GM21528 (cell line): ENCODE results near the gene DNAJB1.
A peak's percentile ranks its signal among the peaks of the same experiment; 100 is the strongest.

Experiments
- ATAC-seq: cut with Tn5 transposase; IDR thresholded peaks from one replicate; pipeline ENCODE4 v1.9.1; 2021; ENCODE audit warnings: mild to moderate bottlenecking, moderate library complexity; ENCODE audit not compliant: unreplicated experiment, low FRiP score

DNAJB1 gene

DNA sequence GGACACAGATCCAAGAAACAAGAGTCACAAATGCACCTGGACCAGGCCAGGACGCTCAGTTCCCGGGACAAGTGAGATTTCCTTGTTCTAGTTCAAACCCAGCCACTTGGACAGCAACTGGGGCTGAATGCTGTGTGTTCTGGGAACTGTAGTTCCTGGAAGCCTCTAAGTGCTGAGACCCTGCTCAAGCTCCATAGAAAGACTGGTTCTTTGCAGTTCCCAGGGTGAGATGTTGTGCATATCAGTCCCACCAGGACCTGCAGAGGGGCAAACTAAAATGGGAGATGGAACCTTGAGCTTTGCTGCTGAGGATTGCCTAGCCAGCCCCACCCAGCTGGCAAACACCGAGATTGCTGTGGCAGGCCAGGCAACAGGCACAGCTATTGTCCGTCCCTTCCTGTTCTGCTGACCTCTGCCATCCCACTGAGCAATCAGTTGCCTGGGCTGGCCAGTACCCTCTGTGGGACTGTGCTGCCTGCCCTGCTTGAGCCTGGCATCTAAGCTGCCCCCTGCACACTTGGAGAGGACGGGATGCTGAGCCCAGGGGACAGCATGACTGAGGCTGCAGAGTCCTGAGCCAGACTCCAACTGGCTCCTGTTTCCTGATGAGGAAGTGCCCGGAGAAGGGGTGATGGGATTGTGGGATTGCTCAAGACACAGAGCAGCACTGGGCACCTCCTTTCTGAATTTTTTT, 20.8 kb downstream of the DNAJB1 start:
- no peak for ATAC-seq

DNA sequence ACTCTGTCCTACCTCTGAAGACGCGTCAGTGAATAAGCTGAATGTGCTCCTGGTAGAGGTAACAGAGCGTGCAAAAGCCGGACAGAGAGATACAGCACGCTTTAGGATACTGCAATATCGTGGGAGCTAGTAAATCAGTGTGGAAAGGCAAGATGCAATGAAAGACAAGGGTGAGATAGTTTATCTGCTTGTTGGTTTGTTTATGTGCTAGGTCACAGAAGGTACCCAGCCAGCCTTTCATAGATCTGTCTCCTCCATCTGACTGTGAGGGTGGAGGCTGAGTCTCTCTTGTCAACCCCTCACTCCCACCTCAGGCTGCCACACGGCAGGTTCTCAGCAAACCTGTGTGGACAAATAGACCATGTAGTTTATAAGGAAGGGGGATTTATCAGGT, 21.4 kb downstream of the DNAJB1 start:
- ATAC-seq = no peak

DNA sequence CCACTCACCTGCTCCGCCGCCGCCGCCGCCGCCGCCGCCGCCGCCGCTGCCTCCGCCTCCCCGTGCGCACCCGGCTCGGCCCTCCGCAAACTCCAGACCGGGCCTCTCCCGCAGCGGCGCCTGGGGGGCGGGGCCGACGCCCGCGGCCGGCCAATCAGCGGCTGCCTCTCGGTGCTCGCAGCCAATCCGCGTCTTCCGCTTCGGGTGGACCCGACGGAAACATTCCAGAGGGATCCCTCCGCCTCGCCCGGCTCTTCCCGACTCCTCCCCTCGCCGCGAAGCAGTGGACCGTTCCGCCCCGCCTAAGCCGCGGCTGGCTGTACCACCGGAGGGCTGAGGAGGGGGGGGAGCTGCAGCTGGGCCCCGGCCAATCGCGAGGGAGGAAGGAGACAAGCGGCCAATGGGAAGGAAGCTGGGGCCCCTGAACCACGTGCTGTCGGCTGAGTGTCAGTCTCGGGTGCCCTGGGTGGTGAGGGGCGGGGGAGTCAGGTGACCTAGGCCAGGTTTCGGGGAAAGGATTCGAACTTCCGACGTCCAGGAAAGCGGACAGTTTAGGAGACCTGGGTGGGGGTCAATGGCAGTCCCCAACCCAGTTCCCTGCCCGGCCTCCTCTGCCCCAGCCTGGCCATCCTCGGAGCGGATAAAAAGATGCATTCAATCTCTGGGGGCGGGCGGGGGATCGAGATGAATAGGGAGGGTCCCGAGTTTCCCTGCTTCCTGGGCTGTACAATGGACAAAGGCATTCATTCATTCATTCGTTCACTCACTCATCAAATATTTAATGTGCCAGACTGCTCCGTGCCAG, 22.0 kb downstream of the DNAJB1 start, which contains the start of gene GIPC1:
Gene GIPC1 (minus strand): TSS at position 99 of the 805 bp plus-strand sequence. CDS start 13,151 bp downstream, outside the sequence.
- peak; percentile 66 for ATAC-seq

DNA sequence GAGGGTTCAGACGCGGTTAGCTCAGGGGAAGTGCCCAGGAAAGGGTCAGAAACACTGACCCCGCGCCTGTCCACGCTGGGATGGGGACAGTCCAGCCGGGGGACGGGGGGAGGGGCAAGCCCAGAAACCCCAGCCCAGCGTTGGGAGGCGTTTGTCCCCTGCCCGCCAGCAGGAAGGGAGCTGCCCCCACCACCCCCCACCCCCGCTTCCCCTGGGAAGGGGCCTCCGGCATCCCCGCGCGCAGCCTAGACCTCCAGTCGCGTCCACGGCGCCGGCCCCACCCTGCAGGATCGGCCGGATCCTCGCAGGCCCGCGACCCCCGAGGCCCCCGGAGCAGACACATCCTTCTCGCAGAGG, 22.5 kb downstream of the DNAJB1 start:
- peak; percentile 18 for ATAC-seq

DNA sequence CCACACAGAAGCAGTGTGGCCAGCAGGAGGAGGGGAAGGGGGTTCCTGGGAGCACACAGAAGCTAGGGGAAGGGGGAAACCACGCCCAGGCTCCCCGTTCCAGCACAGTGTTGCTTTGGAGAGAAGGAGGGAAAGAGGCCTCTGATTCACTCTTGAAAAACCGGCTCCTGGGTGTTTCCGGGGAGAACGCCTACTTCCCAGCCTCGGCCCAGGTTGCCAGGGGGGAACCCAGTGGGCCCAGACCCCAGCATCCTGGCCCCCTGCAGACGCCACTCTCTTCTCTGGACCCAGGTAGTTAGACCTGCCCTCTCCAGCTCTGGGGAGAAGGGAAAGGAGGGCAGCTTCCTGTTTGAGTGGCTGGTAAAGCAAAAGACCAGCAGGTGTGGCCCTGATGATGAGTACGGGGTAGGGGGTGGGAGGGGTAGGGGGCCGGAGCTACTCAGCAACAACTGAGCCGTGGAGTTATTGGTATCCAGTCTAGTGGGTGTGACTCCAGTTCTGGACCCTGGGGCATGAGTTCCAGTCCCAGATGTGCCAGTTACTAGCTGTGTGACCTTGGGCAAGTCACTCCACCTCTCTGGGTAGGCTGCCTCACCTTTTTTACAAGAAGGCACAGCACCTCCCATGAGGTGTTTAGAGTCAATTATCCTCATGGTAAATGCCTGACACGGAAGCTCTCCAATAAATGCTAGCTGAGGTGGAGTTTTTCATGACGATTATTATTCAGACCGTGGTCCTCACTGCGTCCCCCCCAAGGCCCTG, 23.1 kb downstream of the DNAJB1 start:
- no peak for ATAC-seq

DNA sequence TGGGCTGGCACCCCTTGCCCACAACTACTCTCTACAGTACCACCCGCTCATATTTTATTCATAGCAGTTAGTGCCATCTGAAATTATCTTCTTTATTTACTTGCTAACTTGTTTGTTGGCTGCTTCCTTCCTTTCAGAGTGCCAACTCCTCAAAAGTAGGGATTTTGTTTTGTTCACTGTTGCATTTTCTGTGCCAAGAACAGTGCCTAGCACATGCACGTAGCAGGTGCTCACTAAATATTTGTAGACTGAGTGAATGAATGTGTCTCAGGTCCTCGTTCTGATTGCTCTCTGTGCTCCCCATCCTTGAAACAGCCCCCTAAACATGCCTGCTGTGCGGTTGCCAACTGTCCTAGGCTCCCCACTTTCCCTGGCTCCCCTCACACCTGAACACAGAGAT, 23.8 kb downstream of the DNAJB1 start:
- ATAC-seq = no peak

DNA sequence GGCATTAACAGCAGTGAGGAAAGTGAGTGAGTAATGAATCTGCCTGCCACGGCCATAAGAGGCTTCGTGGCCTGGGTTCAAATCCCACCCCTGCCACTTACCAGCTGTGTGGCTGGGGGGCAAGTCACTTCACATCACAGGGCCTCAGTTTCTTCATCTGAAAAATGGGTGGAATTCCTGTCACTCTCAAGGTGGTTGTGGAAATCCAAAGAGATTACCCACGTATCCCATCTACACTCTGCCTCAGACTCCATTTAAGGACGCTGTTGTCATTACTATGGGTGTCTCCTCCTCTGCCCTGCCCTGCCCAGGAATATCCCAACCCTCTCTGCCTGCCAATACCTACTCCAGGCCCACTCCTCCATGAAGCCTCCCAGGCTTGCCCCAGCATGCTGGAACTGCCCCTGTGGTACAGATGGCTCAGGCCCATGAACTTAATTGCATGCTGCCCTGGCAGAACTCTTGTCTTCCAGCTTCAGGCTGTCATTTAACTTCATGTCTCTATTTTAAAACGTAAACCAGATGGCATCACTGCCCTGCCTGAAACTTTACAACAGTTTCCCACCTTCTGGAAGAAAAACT, 25.4 kb downstream of the DNAJB1 start:
- ATAC-seq = no peak

DNA sequence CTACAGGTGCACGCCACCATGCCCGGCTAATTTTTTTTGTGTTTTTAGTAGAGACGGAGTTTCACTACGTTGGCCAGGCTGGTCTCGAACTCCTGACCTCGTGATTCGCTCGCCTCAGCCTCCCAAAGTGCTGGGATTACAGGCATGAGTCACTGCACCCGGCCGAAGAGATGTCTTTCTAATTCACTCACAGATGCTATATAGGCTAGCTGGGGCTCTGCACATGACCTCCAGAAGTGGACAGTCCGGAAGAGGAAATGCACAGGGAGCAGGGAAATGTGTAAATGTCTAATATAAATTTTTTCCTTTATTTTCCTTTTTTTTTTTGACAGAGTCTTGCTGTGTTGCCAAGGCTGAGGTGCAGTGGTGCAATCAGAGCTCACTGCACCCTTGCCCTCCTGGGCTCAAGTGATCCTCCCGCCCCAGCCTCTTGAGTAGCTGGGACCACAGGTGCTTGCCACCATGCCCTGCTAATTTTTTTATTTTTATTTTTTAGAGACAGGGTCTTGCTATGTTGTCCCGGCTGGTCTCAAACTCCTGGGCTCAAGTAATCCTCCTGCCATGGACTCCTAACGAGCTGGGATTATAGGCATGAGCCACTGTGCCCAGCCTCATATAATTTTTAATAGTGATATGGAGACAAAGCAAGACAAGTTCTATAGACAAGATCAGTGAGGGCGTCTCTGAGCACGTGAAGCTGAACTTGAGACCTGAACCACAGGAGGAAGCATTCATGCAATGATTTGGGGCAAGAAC, 30.6 kb downstream of the DNAJB1 start:
- ATAC-seq = no peak

DNA sequence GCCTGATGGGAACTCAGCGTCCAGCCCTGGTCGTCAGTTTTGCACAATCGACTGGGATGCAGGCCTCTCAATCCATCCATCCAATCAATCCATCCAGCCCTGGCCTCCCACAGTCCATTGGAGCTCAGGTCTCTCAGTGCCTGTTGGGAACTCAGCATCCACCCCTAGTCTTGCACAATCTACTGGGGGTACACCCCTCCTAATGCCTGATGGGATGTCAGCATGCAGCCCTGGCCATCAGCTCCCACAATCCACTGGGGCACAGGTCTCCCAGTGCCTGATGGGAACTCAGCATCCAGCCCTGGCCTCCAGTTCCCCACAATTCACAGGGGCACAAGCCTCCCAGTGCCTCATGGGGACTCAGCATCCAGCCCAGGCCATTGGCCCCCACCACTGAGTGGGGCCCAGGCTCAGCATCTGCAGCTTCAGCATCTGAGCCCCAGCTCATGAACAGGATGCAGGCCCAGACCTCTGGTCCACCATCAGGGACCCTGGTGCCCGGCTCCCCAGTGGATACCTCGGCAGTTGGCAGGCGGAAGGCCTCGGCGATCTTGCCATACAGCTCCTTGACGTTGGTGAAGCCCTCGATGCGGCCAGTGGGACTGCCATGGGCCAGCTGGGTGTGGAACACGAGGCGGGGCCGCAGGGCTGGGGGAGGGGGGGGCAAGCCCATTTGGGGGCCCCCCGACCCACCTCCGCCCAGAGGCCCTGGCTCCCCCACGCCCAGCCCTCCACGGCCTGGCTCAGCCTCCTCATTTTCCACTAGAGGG, 35.8 kb downstream of the DNAJB1 start:
- ATAC-seq = no peak

DNA sequence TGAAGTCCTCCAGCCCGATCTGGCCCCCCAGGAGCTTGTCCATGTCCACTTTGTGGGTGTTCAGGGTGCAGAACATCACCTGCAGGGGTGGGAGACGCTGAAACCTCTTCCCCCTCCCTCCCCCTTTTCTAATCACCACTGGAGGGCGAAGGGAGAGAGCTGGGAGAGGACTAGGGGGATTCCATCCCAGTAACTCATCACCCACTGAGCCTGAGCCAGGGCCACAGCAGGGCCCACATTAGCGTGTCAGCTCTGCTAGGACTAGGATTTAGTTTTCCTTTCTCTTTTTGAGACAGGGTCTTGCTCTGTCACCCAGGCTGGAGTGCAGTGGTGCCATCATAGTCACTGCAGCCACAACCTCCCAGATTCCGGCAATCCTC, 37.5 kb downstream of the DNAJB1 start:
- ATAC-seq = no peak

DNA sequence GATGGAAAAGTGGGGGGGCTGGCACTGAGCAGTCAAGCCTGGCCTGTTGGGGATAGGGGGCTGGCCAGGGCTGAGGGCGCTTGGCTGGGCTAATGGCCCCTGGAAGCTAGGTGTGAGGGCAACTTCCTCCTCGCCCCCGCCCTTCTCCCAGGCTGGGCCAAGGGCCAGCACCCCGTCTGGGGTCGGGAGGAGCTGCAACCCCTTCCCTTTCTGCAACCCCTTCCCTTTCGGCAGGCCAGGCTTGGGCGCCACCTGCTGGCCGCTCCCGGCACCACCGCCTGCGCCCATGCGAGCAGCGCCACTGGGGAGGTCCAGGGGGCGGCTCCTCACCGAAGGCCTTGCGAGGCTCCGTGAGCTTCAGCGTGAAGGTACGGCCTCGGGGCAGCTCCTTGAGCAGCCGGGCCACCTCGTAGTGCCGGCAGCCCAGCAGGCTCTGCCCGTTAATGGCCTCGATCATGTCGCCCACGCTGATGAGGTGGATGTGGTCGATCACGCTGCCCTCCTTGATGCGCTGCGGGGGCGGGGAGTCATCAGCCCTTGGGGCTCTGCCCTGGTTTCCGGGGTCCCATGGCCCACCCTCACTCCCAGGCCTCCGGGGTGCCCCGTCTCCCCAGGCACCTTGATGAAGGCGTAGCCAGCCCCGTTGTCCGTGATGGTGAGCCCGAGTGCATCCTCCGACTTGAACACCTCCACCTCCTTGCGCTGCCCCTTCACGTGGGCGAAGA, 38.1 kb downstream of the DNAJB1 start:
- no peak for ATAC-seq

DNA sequence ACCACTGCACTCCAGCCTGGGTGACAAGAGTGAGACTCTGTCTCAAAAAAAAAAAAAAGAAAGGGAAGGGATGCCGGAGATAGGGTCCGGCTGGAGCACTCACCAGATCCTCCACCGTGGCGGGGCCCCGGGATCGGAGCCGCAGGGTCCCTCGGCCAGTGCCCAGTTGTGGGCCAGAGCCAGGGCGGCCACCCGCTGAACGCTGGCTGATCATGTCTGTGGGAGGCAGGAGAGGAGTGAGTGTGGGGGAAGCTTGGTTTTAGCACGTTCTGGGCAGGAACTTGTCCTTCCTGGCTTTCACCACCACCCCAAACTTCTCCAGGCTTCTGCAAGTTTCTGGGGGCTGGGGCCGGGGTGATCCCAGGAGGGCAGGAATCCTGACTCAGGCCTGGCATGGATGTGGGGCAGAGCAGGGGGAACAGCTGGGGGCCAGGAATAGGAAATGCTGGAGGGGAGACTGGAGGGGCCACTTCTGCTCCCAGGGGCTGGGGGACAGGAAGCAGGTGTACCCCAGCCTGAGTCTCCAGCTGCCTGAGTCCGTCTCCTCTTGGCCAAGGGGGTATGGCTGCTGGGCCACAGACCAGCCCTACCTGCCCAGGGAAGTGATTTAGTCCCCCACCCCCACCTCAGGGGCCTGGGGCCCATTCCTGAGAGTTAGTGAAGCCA, 38.8 kb downstream of the DNAJB1 start:
- ATAC-seq = no peak

DNA sequence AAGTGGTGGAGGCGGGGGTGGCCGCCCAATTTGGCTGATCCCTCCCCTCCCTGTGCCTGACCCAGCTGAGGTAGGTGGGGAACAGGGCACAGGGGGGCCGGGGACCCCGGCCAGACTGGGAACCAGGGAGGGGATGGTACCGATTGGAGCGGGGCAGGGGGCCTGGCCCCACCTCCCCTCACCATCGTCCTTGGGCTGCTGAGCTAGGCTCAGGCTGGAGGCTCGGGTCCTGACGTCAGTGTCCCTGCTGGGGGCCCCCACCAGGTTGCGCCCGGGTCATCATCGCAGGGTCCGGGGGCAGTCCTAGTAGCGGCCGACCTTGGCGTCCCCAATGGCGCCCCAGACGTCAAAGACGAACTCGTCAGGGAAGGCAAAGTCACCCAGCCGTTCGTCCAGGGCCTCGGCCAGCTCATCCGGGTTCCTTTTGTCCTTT, 40.1 kb downstream of the DNAJB1 start:
- no peak for ATAC-seq

DNA sequence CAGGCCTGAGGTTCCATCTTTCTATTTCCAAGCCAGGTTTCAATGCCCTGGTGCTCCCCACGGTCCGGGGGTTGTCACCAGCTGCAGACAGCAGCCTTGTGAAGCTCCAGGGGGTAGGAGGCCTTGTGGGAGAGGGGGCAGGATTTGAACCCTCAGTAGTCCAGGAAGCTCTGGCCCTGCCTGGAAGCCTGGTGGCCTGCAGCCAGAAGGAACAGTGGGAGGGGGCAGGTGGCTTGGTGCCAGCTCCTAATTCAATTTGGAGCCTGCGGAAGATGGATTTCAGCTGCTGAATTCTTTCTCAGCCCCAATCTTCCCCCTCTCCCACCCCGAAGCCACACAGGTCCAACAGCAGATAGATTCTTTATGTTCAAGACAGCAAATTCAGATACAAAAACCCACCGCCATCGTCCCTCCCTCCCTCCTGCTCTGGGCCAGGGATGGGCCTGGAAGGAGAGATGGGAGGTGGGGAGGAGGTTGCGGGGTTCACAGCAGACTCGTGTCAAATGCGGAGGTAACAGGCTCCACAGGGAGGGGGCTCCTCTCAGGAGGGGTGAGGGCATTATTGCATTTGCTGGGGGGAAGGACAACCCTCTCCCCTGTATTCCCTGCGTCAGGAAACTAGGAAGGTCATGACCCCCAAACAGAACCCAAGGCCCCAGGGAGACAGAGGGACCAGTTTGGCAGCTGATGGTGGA, 40.6 kb downstream of the DNAJB1 start:
- ATAC-seq = no peak

DNA sequence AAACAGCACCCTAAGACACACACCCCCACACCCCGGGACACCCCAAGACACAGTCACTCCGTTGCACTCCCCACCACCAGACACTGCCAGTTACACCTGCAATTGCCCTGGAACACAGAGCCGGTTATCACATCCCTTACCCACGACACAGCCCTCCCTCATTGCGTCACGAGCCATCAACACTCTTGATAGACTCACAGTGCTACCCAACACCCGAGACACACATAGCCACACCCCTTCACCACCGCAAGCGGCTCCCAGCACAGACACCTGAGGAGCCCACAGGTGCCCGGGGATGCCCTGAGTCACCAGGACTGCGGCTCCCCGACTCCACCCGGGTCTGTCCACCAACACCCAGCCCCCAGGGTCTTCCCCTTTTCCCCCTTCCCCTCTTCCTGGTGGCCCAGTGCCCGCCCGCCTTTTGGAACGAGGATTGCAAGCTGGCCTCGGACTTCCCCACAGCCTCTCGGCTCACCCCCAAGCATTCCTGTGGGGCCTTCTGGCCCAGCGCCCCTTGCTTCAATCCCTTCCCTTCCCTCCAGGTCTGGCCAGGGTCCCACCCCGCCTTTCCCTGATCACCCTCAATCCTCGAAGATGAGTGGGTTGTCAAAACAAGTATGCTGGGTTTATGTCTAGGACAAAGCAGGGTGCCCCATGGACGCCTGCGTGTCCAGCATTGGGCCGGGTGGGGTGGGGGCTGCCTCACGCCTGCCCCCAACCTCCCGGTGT, 41.4 kb downstream of the DNAJB1 start:
- ATAC-seq = no peak

DNA sequence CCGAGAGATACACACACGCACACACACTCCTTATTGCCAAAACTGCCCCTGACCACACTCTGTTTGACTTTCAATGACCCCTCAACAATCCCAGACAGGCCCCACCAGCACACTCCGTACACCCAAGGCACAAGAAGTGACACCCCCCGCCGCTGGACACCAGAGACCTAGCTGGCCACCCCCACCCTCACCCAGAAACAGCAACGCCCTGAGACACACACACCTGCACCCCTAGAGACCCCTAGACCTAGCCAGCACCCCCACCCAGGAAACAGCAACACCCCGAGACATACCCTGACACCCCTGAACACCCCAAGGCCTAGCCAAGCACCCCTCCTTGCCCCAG, 41.9 kb downstream of the DNAJB1 start:
- ATAC-seq = no peak
